ENCODE results near the gene TRRAP. TPM values are rescaled to one million over a fixed set of nuclear protein-coding genes. Genes with fewer than 3 reads are reported as not detected.
A peak's percentile ranks its signal among the peaks of the same experiment; 100 is the strongest.
"Not testable (repeated sequence)": the region's sequence is repeated elsewhere in the genome, so short reads cannot be mapped to it uniquely, and the experiment has no call there.

TRRAP gene
- total RNA-seq, 1 donor from 2014 or later, result 30.4 TPM

DNA sequence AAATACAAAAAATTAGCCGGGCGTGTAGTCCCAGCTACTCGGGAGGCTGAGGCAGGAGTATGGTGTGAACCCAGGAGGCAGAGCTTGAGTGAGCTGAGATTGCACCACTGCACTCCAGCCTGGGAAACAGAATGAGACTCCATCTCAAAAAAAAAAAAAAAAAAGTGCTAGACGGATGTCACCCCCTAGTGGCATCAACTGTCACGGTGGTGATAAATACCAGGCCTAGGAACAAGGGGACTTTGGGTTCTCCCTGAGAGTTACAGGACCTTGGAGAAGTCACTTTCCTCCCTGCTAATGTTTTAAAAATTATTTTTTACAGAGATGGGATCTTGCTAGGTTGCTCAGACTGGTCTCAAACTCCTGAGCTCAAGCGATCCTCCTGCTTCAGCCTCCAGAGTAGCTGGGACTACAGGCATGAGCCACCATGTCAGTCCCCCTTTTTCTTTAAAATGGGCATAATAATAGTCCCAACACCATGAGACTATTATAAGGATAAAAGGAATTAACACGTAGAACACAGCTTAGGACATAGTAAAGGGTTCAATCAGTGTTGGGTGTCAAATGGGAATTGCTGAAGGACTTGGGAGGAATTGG lies 5.9 kb upstream of the TRRAP start:
- H3K9me3 Mint-ChIP-seq (ENCODE audit: low read depth), result no peaks in the 10 kb centered on the region
- peak; percentile 13 for DNase-seq (ENCODE audit: low spot score)
- no peaks in the 10 kb centered on the region for H3K27me3 Mint-ChIP-seq (ENCODE audit: low read depth)
- no peaks in the 10 kb centered on the region for H3K36me3 Mint-ChIP-seq (ENCODE audit: low read depth)
- H3K4me3 Mint-ChIP-seq (ENCODE audit: unreplicated experiment), result no peak overlapping the region
- TF ChIP-seq, protein P1, sequence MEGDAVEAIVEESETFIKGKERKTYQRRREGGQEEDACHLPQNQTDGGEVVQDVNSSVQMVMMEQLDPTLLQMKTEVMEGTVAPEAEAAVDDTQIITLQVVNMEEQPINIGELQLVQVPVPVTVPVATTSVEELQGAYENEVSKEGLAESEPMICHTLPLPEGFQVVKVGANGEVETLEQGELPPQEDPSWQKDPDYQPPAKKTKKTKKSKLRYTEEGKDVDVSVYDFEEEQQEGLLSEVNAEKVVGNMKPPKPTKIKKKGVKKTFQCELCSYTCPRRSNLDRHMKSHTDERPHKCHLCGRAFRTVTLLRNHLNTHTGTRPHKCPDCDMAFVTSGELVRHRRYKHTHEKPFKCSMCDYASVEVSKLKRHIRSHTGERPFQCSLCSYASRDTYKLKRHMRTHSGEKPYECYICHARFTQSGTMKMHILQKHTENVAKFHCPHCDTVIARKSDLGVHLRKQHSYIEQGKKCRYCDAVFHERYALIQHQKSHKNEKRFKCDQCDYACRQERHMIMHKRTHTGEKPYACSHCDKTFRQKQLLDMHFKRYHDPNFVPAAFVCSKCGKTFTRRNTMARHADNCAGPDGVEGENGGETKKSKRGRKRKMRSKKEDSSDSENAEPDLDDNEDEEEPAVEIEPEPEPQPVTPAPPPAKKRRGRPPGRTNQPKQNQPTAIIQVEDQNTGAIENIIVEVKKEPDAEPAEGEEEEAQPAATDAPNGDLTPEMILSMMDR (IDR thresholded peaks at IDR 0.05), result peak; percentile 71
- no peak overlapping the region for H3K27ac Mint-ChIP-seq (ENCODE audit: unreplicated experiment)
- H3K4me1 Mint-ChIP-seq (ENCODE audit: low read depth), result peaks cover 24% of the 10 kb centered on the region

DNA sequence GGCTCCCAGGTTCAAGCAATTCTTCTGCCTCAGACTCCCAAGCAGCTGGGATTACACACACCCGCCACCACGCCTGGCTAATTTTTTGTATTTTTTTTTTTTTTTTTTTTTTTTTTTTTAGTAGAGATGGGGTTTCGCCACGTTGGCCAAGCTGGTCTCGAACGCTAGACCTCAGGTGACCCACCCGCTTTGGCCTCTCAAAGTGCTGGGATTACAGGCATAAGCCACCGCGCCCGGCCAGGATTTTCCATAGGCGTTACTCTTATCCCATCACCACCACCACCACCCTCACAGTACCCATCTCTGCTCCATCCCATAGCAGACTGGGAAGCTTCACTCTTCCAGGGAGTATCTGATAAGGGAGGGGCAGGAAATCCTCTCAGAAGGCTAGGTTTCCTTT lies 4.7 kb upstream of the TRRAP start:
- H3K27me3 Mint-ChIP-seq (ENCODE audit: low read depth); H3K27ac Mint-ChIP-seq (ENCODE audit: unreplicated experiment); H3K4me3 Mint-ChIP-seq (ENCODE audit: unreplicated experiment); H3K9me3 Mint-ChIP-seq (ENCODE audit: low read depth); H3K36me3 Mint-ChIP-seq (ENCODE audit: low read depth): not testable (repeated sequence)
- peak; percentile 69 for DNase-seq (ENCODE audit: low spot score)
- H3K4me1 Mint-ChIP-seq (ENCODE audit: low read depth), result peaks cover 18% of the 10 kb centered on the region

DNA sequence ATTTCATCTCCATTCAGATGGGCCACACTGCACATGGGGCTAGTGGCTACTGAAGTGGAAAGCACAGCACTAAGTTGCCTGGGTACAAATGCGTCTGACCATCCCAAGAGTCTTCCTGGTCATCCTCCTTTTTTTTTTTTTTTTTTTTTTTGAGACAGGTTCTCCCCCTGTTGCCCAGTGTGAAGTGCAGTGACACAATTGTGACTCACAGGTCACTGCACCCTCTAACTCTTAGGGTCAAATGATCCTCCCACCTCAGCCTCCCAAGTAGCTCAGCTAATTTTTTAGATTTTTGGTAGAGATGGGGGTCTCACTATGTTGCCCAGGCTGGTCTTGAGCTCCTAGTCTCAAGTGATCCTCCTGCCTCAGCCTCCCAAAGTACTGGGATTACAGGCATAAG lies 3.4 kb upstream of the TRRAP start:
- Mint-ChIP-seq H3K9me3 (ENCODE audit: low read depth) (no peaks in the 10 kb centered on the region), H3K4me1 (ENCODE audit: low read depth) (peaks cover 23% of the 10 kb centered on the region), H3K27me3 (ENCODE audit: low read depth) (no peaks in the 10 kb centered on the region), H3K36me3 (ENCODE audit: low read depth) (no peaks in the 10 kb centered on the region), H3K4me3 (ENCODE audit: unreplicated experiment) (no peak overlapping the region), H3K27ac (ENCODE audit: unreplicated experiment) (no peak overlapping the region)
- TF ChIP-seq, protein P1 (IDR thresholded peaks at IDR 0.05), result no peak
- no peak for DNase-seq (ENCODE audit: low spot score)

DNA sequence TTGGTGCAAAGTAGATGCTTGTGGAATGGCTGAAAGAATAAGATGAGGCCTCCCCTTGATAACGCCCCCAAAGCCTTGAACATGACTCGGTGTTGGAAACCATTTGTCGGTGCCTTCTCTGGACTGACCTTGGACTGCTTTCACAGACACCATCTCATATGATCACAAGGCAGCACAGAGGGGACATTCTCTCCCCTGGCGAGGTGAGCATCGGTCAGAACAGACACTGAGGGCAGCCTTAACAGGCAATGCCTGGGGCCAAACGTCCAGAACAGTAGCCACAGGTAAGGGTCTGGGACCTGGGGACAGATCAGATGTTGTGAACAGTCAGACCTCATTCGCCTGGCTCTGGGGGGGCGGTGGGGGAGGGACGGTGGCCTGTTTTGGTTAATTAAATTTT lies 2.8 kb upstream of the TRRAP start:
- Mint-ChIP-seq H3K9me3 (ENCODE audit: low read depth) (no peaks in the 10 kb centered on the region), H3K4me3 (ENCODE audit: unreplicated experiment) (no peak overlapping the region), H3K36me3 (ENCODE audit: low read depth) (no peaks in the 10 kb centered on the region), H3K4me1 (ENCODE audit: low read depth) (peaks cover 24% of the 10 kb centered on the region), H3K27me3 (ENCODE audit: low read depth) (no peaks in the 10 kb centered on the region), H3K27ac (ENCODE audit: unreplicated experiment) (no peak overlapping the region)
- TF ChIP-seq, protein P1 (IDR thresholded peaks at IDR 0.05), result no peak
- peak; percentile 38 for DNase-seq (ENCODE audit: low spot score)

DNA sequence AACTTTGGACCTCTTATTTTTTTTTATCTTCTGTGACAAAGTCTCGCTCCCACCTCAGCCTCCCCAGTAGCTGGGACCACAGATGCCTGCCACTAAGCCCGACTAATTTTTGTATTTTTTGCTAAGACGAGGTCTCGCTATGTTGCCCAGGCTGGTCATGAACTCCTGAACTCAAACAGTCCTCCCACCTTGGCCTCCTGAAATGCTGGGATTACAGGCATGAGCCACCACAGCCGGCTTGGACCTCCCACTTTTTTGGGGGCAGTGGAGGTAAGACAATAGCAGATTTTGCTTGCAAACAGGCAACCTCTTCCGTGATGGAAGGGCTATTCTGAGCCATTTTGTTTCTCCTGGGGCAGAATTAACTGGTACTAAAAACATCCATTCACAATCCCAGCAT lies 1.2 kb upstream of the TRRAP start:
- Mint-ChIP-seq H3K4me1 (ENCODE audit: low read depth) (peaks cover 23% of the 10 kb centered on the region), H3K4me3 (ENCODE audit: unreplicated experiment) (peak overlapping the region; percentile 48), H3K9me3 (ENCODE audit: low read depth) (no peaks in the 10 kb centered on the region), H3K36me3 (ENCODE audit: low read depth) (peaks cover 7% of the 10 kb centered on the region), H3K27me3 (ENCODE audit: low read depth) (no peaks in the 10 kb centered on the region), H3K27ac (ENCODE audit: unreplicated experiment) (no peak overlapping the region)
- DNase-seq (ENCODE audit: low spot score), result no peak
- TF ChIP-seq, protein P1 (IDR thresholded peaks at IDR 0.05), result no peak

DNA sequence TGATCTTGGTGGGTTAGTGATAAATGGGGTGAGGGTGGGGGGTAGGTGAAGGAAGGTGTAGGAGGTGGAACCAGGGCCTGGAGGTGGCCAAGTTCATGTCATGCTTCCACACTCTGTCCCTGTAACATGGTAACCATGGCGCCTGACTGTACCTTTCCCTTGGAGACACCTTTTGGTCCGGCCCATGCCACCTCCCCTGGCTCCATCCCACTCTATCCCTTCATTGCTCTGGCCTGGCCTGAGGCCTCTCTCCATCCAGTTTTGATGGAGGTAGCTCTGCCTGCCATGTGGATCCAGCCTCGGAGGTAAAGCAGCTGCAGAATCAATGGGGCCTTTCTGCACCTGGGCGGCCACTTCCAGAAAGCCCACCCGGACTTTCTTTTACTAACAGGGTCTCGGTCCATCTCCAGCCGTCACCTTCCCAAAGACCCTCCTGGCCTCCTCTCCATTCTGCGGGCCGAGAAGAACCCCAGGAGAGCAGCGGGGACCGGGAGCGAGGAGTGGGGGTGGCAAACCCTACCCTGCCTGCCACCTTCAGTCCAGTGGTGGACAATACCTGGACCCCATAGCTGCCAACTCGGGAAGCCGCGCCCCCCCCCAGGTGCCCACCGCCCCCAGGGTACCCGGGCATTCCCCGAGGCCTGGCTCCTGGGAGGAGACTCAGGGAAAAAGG lies 504 bp upstream of the TRRAP start:
- Mint-ChIP-seq H3K27me3 (ENCODE audit: low read depth) (no peaks in the 10 kb centered on the region), H3K36me3 (ENCODE audit: low read depth) (peaks cover 9% of the 10 kb centered on the region), H3K4me1 (ENCODE audit: low read depth) (peaks cover 23% of the 10 kb centered on the region), H3K27ac (ENCODE audit: unreplicated experiment) (no peak overlapping the region), H3K9me3 (ENCODE audit: low read depth) (no peaks in the 10 kb centered on the region), H3K4me3 (ENCODE audit: unreplicated experiment) (peak overlapping the region; percentile 59)
- DNase-seq (ENCODE audit: low spot score), result no peak
- TF ChIP-seq, protein P1 (IDR thresholded peaks at IDR 0.05), result no peak

Data from chondrocyte (in vitro differentiated cells).